Suprapubic skin (tissue), 3 donors: ENCODE data around the gene NOTO.

Source experiments
- CTCF ChIP-seq, 2 donors: fragments of 200-600 bp in 1 of 2; fragments of 450-650 bp in 1 of 2; sonication (generic) in 1 of 2; IDR thresholded peaks; one replicate each; pipeline ENCODE4 v1.5.1; 2016 to 2019; ENCODE audit warnings: antibody characterized with exemption in 2 of 2, mild to moderate bottlenecking in 1 of 2, moderate library complexity in 1 of 2
- EP300 ChIP-seq: sonication (generic); formaldehyde crosslinking; IDR thresholded peaks from one replicate; pipeline ENCODE4 v1.6.1; 2017; ENCODE audit warnings: antibody characterized with exemption

DNA sequence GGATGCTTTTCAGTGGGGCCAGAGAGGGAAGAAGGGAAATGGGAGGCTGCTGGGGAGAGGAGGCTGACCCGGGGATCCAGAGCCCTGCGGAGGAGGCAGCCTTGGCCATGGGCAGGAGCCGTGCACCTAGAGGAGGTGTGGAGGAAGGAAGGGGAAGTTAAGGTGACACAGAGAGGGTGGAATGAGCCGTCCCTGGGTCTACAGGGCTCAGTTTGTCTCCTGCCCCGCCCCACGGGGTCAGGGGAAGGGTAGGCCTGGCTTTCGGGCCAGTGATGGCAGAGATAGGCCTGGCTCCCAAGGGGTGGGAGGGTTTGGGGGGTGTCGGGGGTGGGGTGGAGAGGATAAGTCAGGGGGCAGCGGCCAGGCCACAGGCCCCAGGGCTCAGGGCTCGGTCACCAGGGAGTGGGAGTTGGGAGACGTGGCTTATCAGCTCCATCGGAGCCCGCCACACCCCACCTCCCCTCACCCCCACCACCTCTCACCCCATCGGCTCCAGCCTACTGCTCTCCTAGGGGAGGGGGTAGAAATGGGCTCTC is 39.5 kb upstream of the NOTO start:
- TF ChIP-seq CTCF (IDR thresholded peaks at IDR 0.05) (no peak), EP300 (no peak)
